GM19395 (cell line): Measurements from ENCODE around the gene ISY1.
"Not testable (repeated sequence)": the region's sequence is repeated elsewhere in the genome, so short reads cannot be mapped to it uniquely, and the experiment has no call there.

Experiments
- ATAC-seq: cut with Tn5 transposase; IDR thresholded peaks from one replicate; pipeline ENCODE4 v1.9.1; 2021; ENCODE audit warnings: mild to moderate bottlenecking, moderate library complexity; ENCODE audit not compliant: unreplicated experiment

Gene ISY1

DNA sequence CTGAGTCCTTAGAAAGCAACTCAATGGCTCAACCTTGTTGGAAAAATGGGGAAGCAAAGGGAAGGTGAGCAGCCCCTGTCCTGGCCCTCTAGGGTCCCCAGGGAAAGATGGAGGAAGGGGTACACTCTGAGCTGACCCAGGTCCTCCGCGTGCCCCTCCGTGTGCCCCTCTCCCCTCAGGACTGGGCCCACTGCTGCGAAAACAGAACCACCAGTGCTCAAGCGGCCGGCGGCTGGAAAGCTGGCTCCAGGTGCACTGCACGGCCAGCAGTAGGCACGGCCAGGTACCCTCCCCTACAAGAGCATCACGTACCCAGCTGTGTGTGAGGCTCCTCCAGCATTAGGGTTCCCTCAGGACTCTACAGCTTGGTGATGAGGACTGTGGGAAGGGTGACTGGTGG is 65.6 kb downstream of the ISY1 start:
- ATAC-seq: no peak

GRCh38 chr3:129088312-129088711 is 72.6 kb downstream of the ISY1 start:
- not testable (repeated sequence) for ATAC-seq

DNA sequence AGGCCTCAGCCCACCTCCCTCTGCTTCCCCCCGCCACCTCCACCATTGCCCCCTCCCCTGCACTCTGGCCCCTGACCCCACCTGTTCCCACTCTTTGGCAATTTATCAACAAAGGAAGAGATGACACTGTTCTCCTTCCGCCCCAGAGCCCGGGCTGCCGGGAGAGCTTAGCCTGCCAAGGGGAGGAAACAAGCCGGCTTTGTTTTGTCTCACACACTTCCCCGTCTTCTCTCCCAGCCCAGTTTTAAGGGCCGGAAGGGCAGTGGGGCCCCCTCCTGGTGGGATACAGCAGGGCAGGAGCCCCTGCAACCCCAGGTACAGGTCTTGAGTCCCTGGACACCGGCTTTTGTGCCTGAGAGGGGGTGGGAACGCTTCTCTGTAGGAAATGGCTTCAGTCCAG is 73.0 kb downstream of the ISY1 start:
- ATAC-seq: not testable (repeated sequence)

DNA sequence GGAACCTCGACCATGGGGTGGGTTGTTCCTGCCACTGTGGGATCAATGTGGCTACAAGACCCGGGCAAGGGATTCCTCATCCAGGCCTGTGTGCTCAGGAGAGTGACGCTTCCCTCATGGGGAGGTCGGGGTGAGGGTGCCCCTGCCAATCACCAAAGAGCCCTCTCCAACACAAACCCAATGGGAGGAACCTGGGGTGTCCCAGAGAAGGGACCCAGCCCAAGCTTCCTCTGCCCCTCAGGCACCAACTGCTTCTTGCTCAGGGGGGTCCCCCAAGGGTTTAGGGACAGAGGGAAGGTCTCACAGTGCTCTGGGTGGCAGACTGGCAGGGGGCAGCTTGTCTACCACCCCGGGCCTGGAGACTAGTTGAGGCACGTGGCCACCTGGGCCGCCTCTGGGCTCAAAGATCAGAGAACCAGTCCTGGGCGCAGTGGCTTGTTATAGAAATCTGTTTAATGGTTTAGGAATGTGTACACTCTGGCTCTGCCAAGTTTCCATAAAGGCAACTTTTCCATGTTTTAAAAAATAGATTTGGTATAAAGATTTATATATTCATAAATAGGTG is 73.6 kb downstream of the ISY1 start:
- ATAC-seq: no peak

GRCh38 chr3:129085818-129086217 is 75.0 kb downstream of the ISY1 start:
- ATAC-seq: no peak

- ATAC-seq: no peak
These were observed 75.6 kb downstream of the ISY1 start for GRCh38 chr3:129085165-129085715.

DNA sequence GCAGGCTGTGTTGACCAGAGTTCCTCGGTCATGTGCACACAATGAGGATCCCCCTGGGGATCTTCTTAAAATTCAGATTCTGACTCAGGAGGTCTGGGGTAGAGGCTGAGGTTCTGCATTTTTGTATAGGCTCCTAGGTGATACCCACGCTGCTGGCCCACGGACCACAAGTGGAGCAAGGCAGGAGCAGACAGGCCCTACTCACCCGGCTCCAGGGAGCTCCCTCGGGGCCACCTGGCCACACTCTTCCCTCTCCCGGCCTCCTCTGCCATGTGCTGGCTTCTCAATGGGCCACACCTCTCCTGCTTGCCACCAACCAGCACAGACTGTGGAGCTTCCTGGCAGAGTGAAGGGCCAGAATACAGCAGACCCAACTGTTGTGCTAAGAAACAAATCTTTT is 76.4 kb downstream of the ISY1 start:
- ATAC-seq: no peak

- ATAC-seq: no peak
These were observed 78.8 kb downstream of the ISY1 start for GRCh38 chr3:129082026-129082425.

GRCh38 chr3:129081503-129081902 is 79.4 kb downstream of the ISY1 start:
- ATAC-seq: no peak

DNA sequence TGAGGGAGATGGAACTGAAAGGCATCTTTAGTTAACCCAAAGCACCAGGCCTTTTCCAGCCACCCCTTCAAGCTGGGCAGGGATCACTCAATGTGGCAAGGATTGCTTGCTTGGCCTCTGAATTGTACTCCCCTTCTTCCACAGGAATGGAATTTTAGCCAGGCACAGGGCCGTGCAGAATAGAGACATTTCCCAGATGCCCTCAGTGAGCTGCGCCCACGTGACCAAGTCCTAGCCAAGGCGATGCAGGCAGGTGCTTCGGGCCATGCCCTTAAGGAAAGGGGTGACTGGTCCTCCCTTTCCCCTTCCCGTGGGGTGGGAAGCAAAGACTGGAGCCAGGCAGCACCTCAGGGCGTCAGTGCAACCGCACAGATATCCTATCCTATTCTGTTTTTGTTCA is 82.4 kb downstream of the ISY1 start:
- ATAC-seq: no peak
